C4-2B (cell line): ENCODE data around the gene CDC42SE2.
"Not testable (repeated sequence)": the region's sequence is repeated elsewhere in the genome, so short reads cannot be mapped to it uniquely, and the experiment has no call there.

ENCODE experiments used
- H3K27ac ChIP-seq: fragments of 450-650 bp; 2 replicates; pipeline ENCODE4 v1.5.1; 2017
- CTCF ChIP-seq: fragments of 450-650 bp; conservative IDR thresholded peaks from 2 replicates; pipeline ENCODE4 v1.5.1; 2017; ENCODE audit warnings: mild to moderate bottlenecking
- ZFX ChIP-seq: fragments of 450-650 bp; IDR thresholded peaks from 2 replicates; pipeline ENCODE4 v1.6.1; 2017

Gene CDC42SE2

GRCh38 chr5:131375351-131375750 lies 111.5 kb downstream of the CDC42SE2 start:
- H3K27ac ChIP-seq, result no peak overlapping the region
- no peak for TF ChIP-seq ZFX
- TF ChIP-seq CTCF, result no peak

- no peak overlapping the region for H3K27ac ChIP-seq
- TF ChIP-seq CTCF (no peak), ZFX (no peak)
Observed at GRCh38 chr5:131377346-131377745, 113.5 kb downstream of the CDC42SE2 start.

GRCh38 chr5:131377785-131378325 lies 114.0 kb downstream of the CDC42SE2 start:
- H3K27ac ChIP-seq, result no peak overlapping the region
- TF ChIP-seq ZFX (no peak), CTCF (no peak)

- no peak overlapping the region for H3K27ac ChIP-seq
- no peak for TF ChIP-seq CTCF
- TF ChIP-seq ZFX, result no peak
Observed at GRCh38 chr5:131378721-131379541, 115.1 kb downstream of the CDC42SE2 start.

- H3K27ac ChIP-seq, result no peak overlapping the region
- no peak for TF ChIP-seq CTCF
Observed at GRCh38 chr5:131379723-131380122, 115.9 kb downstream of the CDC42SE2 start.

- not testable (repeated sequence) for H3K27ac ChIP-seq
Observed at GRCh38 chr5:131380238-131380637, 116.4 kb downstream of the CDC42SE2 start.

- TF ChIP-seq CTCF, result no peak
- no peak for TF ChIP-seq ZFX
- no peak overlapping the region for H3K27ac ChIP-seq
Observed at GRCh38 chr5:131381021-131381420, 117.2 kb downstream of the CDC42SE2 start.

- TF ChIP-seq ZFX, result no peak
- no peak for TF ChIP-seq CTCF
- H3K27ac ChIP-seq, result no peak overlapping the region
Observed at GRCh38 chr5:131381777-131382176, 117.9 kb downstream of the CDC42SE2 start.
